ENCODE measurements around the gene SLC25A12.

The SLC25A12 gene

GRCh38 chr2:171793691-171794678, 100.1 kb downstream of the SLC25A12 start:
- no peak for DNase-seq (ENCODE audit: extremely low spot score)
- POLR2A ChIA-PET: no interaction called here
- TF ChIP-seq CTBP1 (IDR thresholded peaks at IDR 0.05; ENCODE audit: borderline replicate concordance): no peak
- no peak for TF ChIP-seq PKNOX1 (IDR thresholded peaks at IDR 0.05)
- no peak for TF ChIP-seq FOXA1 (IDR thresholded peaks at IDR 0.05)
- TF ChIP-seq ARNT (IDR thresholded peaks at IDR 0.05): no peak
- TF ChIP-seq SP1 (IDR thresholded peaks at IDR 0.05): no peak
- CTCF ChIA-PET: no interaction called here

DNA sequence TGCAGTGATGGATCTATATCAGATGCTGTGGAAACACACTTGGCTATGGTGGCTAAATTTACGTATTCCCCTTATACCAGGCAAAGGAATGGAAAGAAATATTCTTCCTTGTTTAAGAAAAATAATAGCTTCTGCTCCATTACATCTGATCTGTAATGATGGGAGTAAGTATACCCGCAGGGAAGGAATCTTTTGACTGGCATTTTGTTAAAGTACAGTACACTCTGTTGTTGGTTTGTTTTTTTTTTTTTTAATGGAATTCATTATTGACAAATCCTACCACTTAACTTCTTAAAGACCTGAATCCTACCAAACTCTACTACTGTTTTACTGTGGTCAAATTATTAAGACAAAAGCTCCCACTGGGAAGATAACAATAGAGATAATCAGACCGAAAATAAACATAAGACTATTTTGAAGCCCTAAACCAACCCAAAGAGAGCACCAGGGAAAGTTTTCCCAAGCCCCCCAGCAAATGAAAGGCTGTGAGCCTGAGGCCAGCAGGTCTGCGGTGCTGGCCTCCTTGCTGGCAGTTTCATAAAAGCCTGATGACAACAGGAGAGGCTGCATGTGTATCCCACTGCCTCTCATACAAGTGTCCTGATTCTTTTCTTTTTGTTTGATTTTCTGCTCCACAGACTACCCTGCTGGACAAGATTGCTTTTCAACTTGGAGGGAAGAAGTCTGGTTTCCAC, 101.0 kb downstream of the SLC25A12 start:
- POLR2A ChIA-PET: no interaction called here
- peak; percentile 73 for TF ChIP-seq ZNF384 (IDR thresholded peaks at IDR 0.05)
- TF ChIP-seq CTBP1 (IDR thresholded peaks at IDR 0.05; ENCODE audit: borderline replicate concordance): no peak
- no peak for TF ChIP-seq HDGF (IDR thresholded peaks at IDR 0.05; ENCODE audit: borderline replicate concordance)
- TF ChIP-seq SUZ12 (IDR thresholded peaks at IDR 0.05): no peak
- peak; percentile 80 for TF ChIP-seq PKNOX1 (IDR thresholded peaks at IDR 0.05)
- DNase-seq (ENCODE audit: extremely low spot score): no peak
- CTCF ChIA-PET: interaction anchor here (0.6 kb wide), 1 partner anchor 343 kb away, joined by 3 read pairs; no protein-coding TSS in a partner anchor

DNA sequence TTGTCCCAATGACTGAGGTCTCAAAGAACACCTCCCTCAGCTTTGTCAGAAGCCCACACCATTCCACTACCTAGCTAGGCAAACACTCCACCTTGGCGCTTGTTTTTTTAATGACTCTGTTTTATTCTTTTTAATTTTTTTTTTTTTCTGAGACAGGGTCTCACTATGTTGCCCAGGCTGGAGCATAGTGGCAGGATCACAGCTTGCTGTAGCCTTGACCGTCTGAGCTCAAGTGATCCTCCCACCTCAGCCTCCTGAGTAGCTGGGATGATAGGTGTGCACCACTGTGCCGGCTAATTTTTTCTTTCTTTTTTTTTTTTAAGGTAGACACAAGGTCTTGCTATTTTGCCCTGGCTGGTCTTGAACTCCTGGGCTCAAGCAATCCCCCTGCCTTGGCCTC, 101.9 kb downstream of the SLC25A12 start:
- POLR2A ChIA-PET: no interaction called here
- CTCF ChIA-PET: interaction anchor here (1.0 kb wide), 1 partner anchor 322 kb away, joined by 4 read pairs; no protein-coding TSS in a partner anchor
- DNase-seq (ENCODE audit: extremely low spot score): no peak
- TF ChIP-seq ELF4 (IDR thresholded peaks at IDR 0.05): no peak
- TF ChIP-seq SUZ12 (IDR thresholded peaks at IDR 0.05): no peak
- TF ChIP-seq L3MBTL2 (conservative IDR thresholded peaks at IDR 0.05): no peak
- TF ChIP-seq CTBP1 (IDR thresholded peaks at IDR 0.05; ENCODE audit: borderline replicate concordance): no peak
- TF ChIP-seq PKNOX1 (IDR thresholded peaks at IDR 0.05): no peak
- TF ChIP-seq FOXM1 (IDR thresholded peaks at IDR 0.05; ENCODE audit: borderline replicate concordance): no peak
- TF ChIP-seq LEF1 (IDR thresholded peaks at IDR 0.05; ENCODE audit: borderline replicate concordance): no peak
- no peak for TF ChIP-seq BHLHE40 (IDR thresholded peaks at IDR 0.05; ENCODE audit: borderline replicate concordance)
- no peak for TF ChIP-seq FOXK2 (IDR thresholded peaks at IDR 0.05)
- no peak for TF ChIP-seq ZNF384 (IDR thresholded peaks at IDR 0.05)
- no peak for TF ChIP-seq FOXA1 (IDR thresholded peaks at IDR 0.05)
- TF ChIP-seq ARNT (IDR thresholded peaks at IDR 0.05): no peak
- TF ChIP-seq HDGF (IDR thresholded peaks at IDR 0.05; ENCODE audit: borderline replicate concordance): no peak
- no peak for TF ChIP-seq TARDBP (IDR thresholded peaks at IDR 0.05)
- TF ChIP-seq SP1 (IDR thresholded peaks at IDR 0.05): no peak
- TF ChIP-seq NFRKB (IDR thresholded peaks at IDR 0.05): no peak

DNA sequence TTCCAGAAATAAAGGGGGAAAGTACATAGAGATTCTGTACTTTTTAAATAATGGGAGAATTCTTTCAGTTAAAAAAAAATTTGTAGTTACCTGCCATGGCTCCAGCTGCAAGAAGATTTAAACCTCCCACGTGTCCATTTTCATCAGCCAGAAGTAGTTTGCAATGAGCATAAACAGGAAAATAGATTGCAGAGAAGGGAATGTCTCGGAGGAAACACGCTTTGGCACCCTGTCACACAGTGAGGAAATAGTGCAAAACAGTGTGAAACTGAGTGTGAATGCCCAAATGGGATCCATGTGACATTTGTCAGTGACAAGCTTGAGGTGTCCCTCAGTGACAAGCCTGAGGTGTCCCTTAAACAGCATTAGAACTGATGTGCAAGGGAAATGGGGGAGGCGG, 102.7 kb downstream of the SLC25A12 start:
- POLR2A ChIA-PET: no interaction called here
- CTCF ChIA-PET: interaction anchor here (1.0 kb wide), 1 partner anchor 322 kb away, joined by 4 read pairs; no protein-coding TSS in a partner anchor
- no peak for DNase-seq (ENCODE audit: extremely low spot score)
- no peak for TF ChIP-seq ZNF384 (IDR thresholded peaks at IDR 0.05)
- TF ChIP-seq ARNT (IDR thresholded peaks at IDR 0.05): no peak
- no peak for TF ChIP-seq ELF4 (IDR thresholded peaks at IDR 0.05)
- TF ChIP-seq BHLHE40 (IDR thresholded peaks at IDR 0.05; ENCODE audit: borderline replicate concordance): no peak
- no peak for TF ChIP-seq NFRKB (IDR thresholded peaks at IDR 0.05)
- no peak for TF ChIP-seq FOXM1 (IDR thresholded peaks at IDR 0.05; ENCODE audit: borderline replicate concordance)

- ChIA-PET CTCF (interaction anchor here (0.6 kb wide), 1 partner anchor 694 kb away, joined by 4 read pairs; no protein-coding TSS in a partner anchor), POLR2A (no interaction called here)
- TF ChIP-seq FOXM1 (IDR thresholded peaks at IDR 0.05; ENCODE audit: borderline replicate concordance) (no peak), LEF1 (IDR thresholded peaks at IDR 0.05; ENCODE audit: borderline replicate concordance) (no peak), BHLHE40 (IDR thresholded peaks at IDR 0.05; ENCODE audit: borderline replicate concordance) (no peak), TARDBP (IDR thresholded peaks at IDR 0.05) (no peak), L3MBTL2 (conservative IDR thresholded peaks at IDR 0.05) (no peak), CTBP1 (IDR thresholded peaks at IDR 0.05; ENCODE audit: borderline replicate concordance) (no peak), ARNT (IDR thresholded peaks at IDR 0.05) (no peak), SP1 (IDR thresholded peaks at IDR 0.05) (no peak), HDGF (IDR thresholded peaks at IDR 0.05; ENCODE audit: borderline replicate concordance) (no peak), SUZ12 (IDR thresholded peaks at IDR 0.05) (no peak), FOXA1 (IDR thresholded peaks at IDR 0.05) (no peak), PKNOX1 (IDR thresholded peaks at IDR 0.05) (no peak), ELF4 (IDR thresholded peaks at IDR 0.05) (no peak), ZNF384 (IDR thresholded peaks at IDR 0.05) (no peak), NFRKB (IDR thresholded peaks at IDR 0.05) (no peak), FOXK2 (IDR thresholded peaks at IDR 0.05) (no peak)
- no peak for DNase-seq (ENCODE audit: extremely low spot score)
Measured at GRCh38 chr2:171789956-171790355, 104.1 kb downstream of the SLC25A12 start.

Data from HEK293T (cell line).